Naive thymus-derived CD4-positive, alpha-beta T cell (primary cell): ENCODE data around the gene EXOSC1. TPM values are rescaled to one million over a fixed set of nuclear protein-coding genes. Genes with fewer than 3 reads are reported as not detected.
"Not testable (repeated sequence)": the region's sequence is repeated elsewhere in the genome, so short reads cannot be mapped to it uniquely, and the experiment has no call there.

Source experiments
- ATAC-seq: fragments of 150-1000 bp; cut with Tn5 transposase; 2 replicates; pipeline ENCODE4 v1.10.0; 2021; ENCODE audit warnings: mild to moderate bottlenecking, moderate library complexity
- CTCF ChIA-PET: fragments of 350-600 bp; sonication (Branson Sonifier 250); formaldehyde crosslinking; loops from one replicate; lab custom pipeline; 2021; ENCODE audit warnings: antibody characterized with exemption; lab: Charles Lee
- POLR2A ChIA-PET: fragments of 350-600 bp; sonication (Branson Sonifier 250); formaldehyde crosslinking; loops from one replicate; lab custom pipeline; 2021; ENCODE audit warnings: antibody characterized with exemption, inconsistent platforms; lab: Charles Lee
- DNase-seq, 9 donors: peaks; one replicate each; pipeline versions ENCODE4 v3.0.0 to v3.0.0-alpha.2; 2020 to 2022; ENCODE audit warnings: mixed read lengths in 1 of 9
- H3K27ac ChIP-seq: one replicate; pipeline ENCODE4 v1.7.0; 2013; ENCODE audit warnings: mild to moderate bottlenecking, low read depth, low read length, moderate library complexity
- H3K27me3 ChIP-seq, 2 donors: one replicate each; pipeline ENCODE4 v1.7.0; 2013; ENCODE audit warnings: low read length in 2 of 2, mild to moderate bottlenecking in 2 of 2, moderate library complexity in 2 of 2; ENCODE audit not compliant: control insufficient read depth in 2 of 2, insufficient read depth in 2 of 2
- H3K36me3 ChIP-seq, 3 experiments: 1 replicate in 2 of 3; 2 replicates in 1 of 3; pipeline ENCODE4 v1.7.0; 2013; ENCODE audit warnings: low read length in 3 of 3, mild to moderate bottlenecking in 3 of 3, moderate library complexity in 1 of 3; ENCODE audit not compliant: insufficient read depth in 3 of 3, control insufficient read depth in 2 of 3
- H3K4me1 ChIP-seq, 2 donors: one replicate each; pipeline ENCODE4 v1.7.0; 2013; ENCODE audit warnings: low read length in 2 of 2, mild to moderate bottlenecking in 2 of 2, moderate library complexity in 1 of 2; ENCODE audit not compliant: control insufficient read depth in 2 of 2, insufficient read depth in 2 of 2
- H3K4me3 ChIP-seq: 2 replicates; pipeline ENCODE4 v1.7.0; 2013; ENCODE audit warnings: mild to moderate bottlenecking, low read length
- H3K9me3 ChIP-seq, 3 experiments: 1 replicate in 2 of 3; 2 replicates in 1 of 3; pipeline ENCODE4 v1.7.0; 2013; ENCODE audit warnings: low read length in 3 of 3; ENCODE audit not compliant: control insufficient read depth in 2 of 3
- H3K27ac Mint-ChIP-seq, 9 donors: one replicate each; pipeline ENCODE4 v1.8.0; 2020 to 2022; ENCODE audit warnings: mixed read lengths in 9 of 9, mild to moderate bottlenecking in 8 of 9, moderate library complexity in 5 of 9, inconsistent platforms in 2 of 9
- H3K27me3 Mint-ChIP-seq, 5 donors: one replicate each; pipeline ENCODE4 v1.8.0; 2021 to 2022; ENCODE audit warnings: mixed read lengths in 5 of 5, mild to moderate bottlenecking in 1 of 5
- H3K36me3 Mint-ChIP-seq, 5 donors: one replicate each; pipeline ENCODE4 v1.8.0; 2020 to 2022; ENCODE audit warnings: mixed read lengths in 5 of 5, mild to moderate bottlenecking in 3 of 5, inconsistent platforms in 1 of 5
- H3K4me1 Mint-ChIP-seq, 7 donors: one replicate each; pipeline ENCODE4 v1.8.0; 2020 to 2022; ENCODE audit warnings: mixed read lengths in 7 of 7, mild to moderate bottlenecking in 3 of 7, inconsistent platforms in 1 of 7
- H3K4me3 Mint-ChIP-seq, 10 donors: one replicate each; pipeline ENCODE4 v1.8.0; 2020 to 2022; ENCODE audit warnings: mild to moderate bottlenecking in 10 of 10, mixed read lengths in 10 of 10, moderate library complexity in 6 of 10, inconsistent platforms in 2 of 10
- H3K9me3 Mint-ChIP-seq, 11 donors: one replicate each; pipeline ENCODE4 v1.8.0; 2020 to 2022; ENCODE audit warnings: mixed read lengths in 11 of 11, mild to moderate bottlenecking in 4 of 11, inconsistent platforms in 1 of 11, moderate library complexity in 1 of 11
- intact Hi-C, 2 donors: fragments of 100-400 bp; cut with micrococcal nuclease; formaldehyde crosslinking; loops; one replicate each; pipeline ENCODE4 v1.15.1; 2023
- polyA plus RNA-seq, 2 donors: library from polyadenylated mRNA; unstranded; fragments of 300-500 nt; fragmentation: Illumina TruSeq; gene quantifications; one replicate each; pipeline ENCODE4 v1.2.3, GENCODE V29; 2021
- total RNA-seq, 6 experiments: library from RNA in 5 of 6; stranded (reverse) in 5 of 6; gene quantifications; 1 replicate in 5 of 6; 2 replicates in 1 of 6; pipeline ENCODE4 v1.2.3 and lab custom pipeline; 2021 to 2026

The EXOSC1 gene
- total and polyA plus RNA-seq, 7 experiments from 2014 or later = 32.6 to 80.3 (median 58.3) TPM

DNA sequence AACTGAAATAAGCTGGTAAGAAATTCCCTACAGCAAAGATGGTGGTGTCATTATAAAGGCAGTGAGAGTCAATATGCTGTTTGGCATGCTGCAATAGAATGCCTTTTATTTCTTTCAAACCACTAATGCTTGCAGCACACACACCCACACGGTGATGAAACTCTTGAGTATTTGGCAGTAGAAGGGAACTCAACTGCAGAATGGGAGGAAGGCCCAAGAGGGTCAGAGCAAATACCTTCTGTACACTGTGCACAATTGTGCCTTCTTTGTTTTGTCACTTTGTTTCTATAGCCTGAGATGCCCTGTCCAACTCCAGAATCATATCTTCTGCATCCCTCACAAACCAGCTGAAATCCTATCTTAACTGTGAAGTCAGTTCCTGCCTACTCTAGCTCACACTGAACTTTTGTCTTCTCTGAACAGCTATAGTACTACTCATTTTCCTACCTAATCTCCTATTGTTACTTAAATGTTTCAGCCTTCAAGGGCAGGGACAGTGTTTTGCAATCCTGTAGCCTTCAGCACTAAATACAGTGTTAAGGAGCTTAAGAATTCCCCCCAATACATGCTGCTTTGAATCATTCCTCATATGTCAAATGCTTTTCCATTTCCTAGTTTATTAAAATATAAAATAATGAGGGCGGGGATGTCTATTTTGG, 30.3 kb upstream of the EXOSC1 start:
- Mint-ChIP-seq H3K4me3 (no peak overlapping the region), H3K4me1 (peaks cover 0 to 8% (median 0%) of the 10 kb centered on the region in 7 donors), H3K27me3 (no peaks in the 10 kb centered on the region), H3K36me3 (peaks cover 14 to 70% (median 40%) of the 10 kb centered on the region in 5 donors), H3K27ac (peak overlapping the region in 3 of 9 donors; percentile 18 to 39 (median 36)), H3K9me3 (peaks cover 0 to 5% (median 0%) of the 10 kb centered on the region in 11 donors)
- no peaks in the 10 kb centered on the region for H3K9me3 ChIP-seq
- H3K4me3 ChIP-seq = no peak overlapping the region
- H3K27me3 ChIP-seq = no peaks in the 10 kb centered on the region
- peaks cover 16 to 89% (median 38%) of the 10 kb centered on the region in 3 experiments for H3K36me3 ChIP-seq
- intact Hi-C loops = no loop called here
- DNase-seq = no peak
- H3K27ac ChIP-seq = no peak overlapping the region
- no peaks in the 10 kb centered on the region for H3K4me1 ChIP-seq
- POLR2A ChIA-PET = interaction anchor here (0.5 to 1.4 kb wide), 2 partner anchors 148 to 637 kb away, joined by 3 to 8 read pairs; no protein-coding TSS in a partner anchor
- CTCF ChIA-PET = interaction anchor here (1.3 kb wide), 1 partner anchor 77 kb away, joined by 4 read pairs; no protein-coding TSS in a partner anchor
- ATAC-seq = no peak

GRCh38 chr10:97474918-97475317, 29.1 kb upstream of the EXOSC1 start:
- DNase-seq (no peak), ATAC-seq (no peak)
- intact Hi-C loops = no loop called here
- Histone ChIP-seq H3K4me1 (no peaks in the 10 kb centered on the region), H3K36me3 (peaks cover 15 to 87% (median 40%) of the 10 kb centered on the region in 3 experiments), H3K9me3 (no peaks in the 10 kb centered on the region), H3K27me3 (no peaks in the 10 kb centered on the region), H3K27ac (no peak overlapping the region), H3K4me3 (no peak overlapping the region)
- peaks cover 0 to 8% (median 0%) of the 10 kb centered on the region in 7 donors for H3K4me1 Mint-ChIP-seq
- H3K36me3 Mint-ChIP-seq = peaks cover 11 to 61% (median 39%) of the 10 kb centered on the region in 5 donors
- POLR2A ChIA-PET = interaction anchor here (1.4 kb wide), 1 partner anchor 149 kb away, joined by 3 read pairs; no protein-coding TSS in a partner anchor
- H3K27me3 Mint-ChIP-seq = no peaks in the 10 kb centered on the region
- no peak overlapping the region for H3K4me3 Mint-ChIP-seq
- peaks cover 0 to 5% (median 0%) of the 10 kb centered on the region in 11 donors for H3K9me3 Mint-ChIP-seq
- H3K27ac Mint-ChIP-seq = peak overlapping the region in 2 of 9 donors; percentile 23 to 51
- CTCF ChIA-PET = interaction anchor here (2.0 kb wide), 1 partner anchor 11 kb away, joined by 6 read pairs; no protein-coding TSS in a partner anchor

- intact Hi-C loops = loop anchor here in 1 of 2 donors (2.0 kb wide), 1 partner anchor 20 kb away; no protein-coding TSS in a partner anchor
- Mint-ChIP-seq H3K36me3 (peaks cover 9 to 20% (median 12%) of the 10 kb centered on the region in 5 donors), H3K27ac (peak overlapping the region in 1 of 9 donors; percentile 17)
- DNase-seq, H3K9me3 ChIP-seq, H3K27me3 ChIP-seq, H3K4me1 Mint-ChIP-seq, CTCF ChIA-PET, H3K4me3 ChIP-seq, H3K27me3 Mint-ChIP-seq, H3K4me1 ChIP-seq, H3K27ac ChIP-seq, POLR2A ChIA-PET, H3K9me3 Mint-ChIP-seq, H3K4me3 Mint-ChIP-seq, ATAC-seq: not testable (repeated sequence)
- peaks cover 11 to 89% (median 51%) of the 10 kb centered on the region in 3 experiments for H3K36me3 ChIP-seq
Observed at GRCh38 chr10:97468781-97469180, 23.0 kb upstream of the EXOSC1 start.

DNA sequence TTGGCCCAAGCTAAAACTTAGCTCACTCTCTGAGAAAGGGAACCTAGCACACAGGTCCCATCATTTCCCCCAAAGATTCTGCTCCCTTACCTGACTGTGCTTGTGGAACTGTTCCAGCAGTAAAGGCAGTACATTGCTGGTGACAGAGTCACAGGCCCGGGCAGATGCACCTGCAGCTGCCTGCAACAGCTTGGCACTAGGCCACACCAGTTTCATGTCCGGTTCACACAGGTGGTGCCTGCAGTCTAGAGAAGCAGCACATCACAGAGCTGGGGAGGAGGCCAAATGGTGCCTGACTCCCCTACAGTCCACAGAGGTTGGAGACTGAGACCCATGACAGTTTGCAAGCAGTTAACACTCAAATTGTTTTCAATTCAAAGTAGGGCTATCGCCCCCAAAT, 22.4 kb upstream of the EXOSC1 start:
- DNase-seq (no peak), ATAC-seq (no peak)
- no peaks in the 10 kb centered on the region for H3K9me3 Mint-ChIP-seq
- H3K4me1 Mint-ChIP-seq = peaks cover 0 to 3% (median 0%) of the 10 kb centered on the region in 7 donors
- Histone ChIP-seq H3K27ac (no peak overlapping the region), H3K9me3 (no peaks in the 10 kb centered on the region), H3K27me3 (no peaks in the 10 kb centered on the region), H3K4me1 (no peaks in the 10 kb centered on the region), H3K4me3 (no peak overlapping the region), H3K36me3 (peaks cover 8 to 89% (median 45%) of the 10 kb centered on the region in 3 experiments)
- intact Hi-C loops = loop anchor here in 1 of 2 donors (2.0 kb wide), 1 partner anchor 21 kb away; no protein-coding TSS in a partner anchor
- CTCF ChIA-PET = interaction anchor here (1.6 to 7.3 kb wide), 2 partner anchors 11 to 86 kb away, joined by 4 to 64 read pairs; no protein-coding TSS in a partner anchor
- POLR2A ChIA-PET = no interaction called here
- peak overlapping the region in 3 of 9 donors; percentile 21 to 36 (median 28) for H3K27ac Mint-ChIP-seq
- H3K36me3 Mint-ChIP-seq = peaks cover 8 to 18% (median 14%) of the 10 kb centered on the region in 5 donors
- H3K27me3 Mint-ChIP-seq = no peaks in the 10 kb centered on the region
- no peak overlapping the region for H3K4me3 Mint-ChIP-seq

DNA sequence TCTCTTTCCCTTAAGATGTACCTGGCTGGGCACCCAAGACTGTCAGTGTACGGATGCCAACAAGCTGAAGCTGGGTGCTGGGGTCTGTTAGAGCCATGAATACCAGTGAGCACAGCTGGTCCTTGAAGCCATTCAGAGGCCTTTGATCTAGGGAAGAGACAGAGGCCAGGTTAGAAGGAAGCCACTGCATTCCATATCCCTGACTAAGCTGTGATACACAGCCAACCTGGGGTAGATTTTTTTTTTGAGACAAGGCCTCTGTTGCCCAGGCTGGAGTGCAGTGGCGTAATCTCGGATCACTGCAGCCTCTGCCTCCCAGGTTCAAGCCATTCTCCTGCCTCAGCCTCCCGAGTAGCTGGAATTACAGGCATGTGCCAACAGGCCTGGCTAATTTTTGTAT, 20.9 kb upstream of the EXOSC1 start:
- no peak overlapping the region for H3K27ac ChIP-seq
- H3K9me3 ChIP-seq = no peaks in the 10 kb centered on the region
- no peak for ATAC-seq
- no peaks in the 10 kb centered on the region for H3K9me3 Mint-ChIP-seq
- no peaks in the 10 kb centered on the region for H3K27me3 Mint-ChIP-seq
- H3K4me3 ChIP-seq = no peak overlapping the region
- no peaks in the 10 kb centered on the region for H3K4me1 ChIP-seq
- peaks cover 5 to 19% (median 15%) of the 10 kb centered on the region in 5 donors for H3K36me3 Mint-ChIP-seq
- POLR2A ChIA-PET = interaction anchor here (1.1 kb wide), 1 partner anchor 12 kb away, joined by 3 read pairs; no protein-coding TSS in a partner anchor
- H3K36me3 ChIP-seq = peaks cover 14 to 94% (median 44%) of the 10 kb centered on the region in 3 experiments
- CTCF ChIA-PET = interaction anchor here (0.6 to 7.3 kb wide), 4 partner anchors 10 to 87 kb away, joined by 3 to 64 read pairs (median 4); no protein-coding TSS in a partner anchor
- H3K4me1 Mint-ChIP-seq = peaks cover 0 to 3% (median 0%) of the 10 kb centered on the region in 7 donors
- intact Hi-C loops = no loop called here
- H3K27ac Mint-ChIP-seq = peak overlapping the region in 3 of 9 donors; percentile 5 to 77 (median 13)
- H3K27me3 ChIP-seq = no peaks in the 10 kb centered on the region
- no peak for DNase-seq
- no peak overlapping the region for H3K4me3 Mint-ChIP-seq

DNA sequence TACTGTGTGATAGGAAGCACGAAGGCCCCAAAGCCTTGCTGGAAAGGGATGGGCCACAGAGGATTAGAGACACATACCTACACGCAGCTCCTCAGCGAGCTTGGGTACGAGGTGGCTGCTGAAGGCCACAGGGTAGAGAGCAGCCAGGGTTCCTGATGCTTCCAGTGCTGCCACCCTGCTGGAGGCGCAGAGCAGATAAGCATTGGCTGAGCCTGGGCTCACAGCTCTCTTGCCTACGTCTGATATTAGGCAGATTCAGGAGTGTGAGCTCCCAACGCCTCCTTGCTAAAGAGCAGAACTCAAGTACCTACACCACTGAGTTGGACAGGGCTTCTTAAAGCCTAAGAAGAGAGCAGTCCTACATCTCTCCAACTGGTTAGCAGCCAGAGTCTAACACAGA, 20.2 kb upstream of the EXOSC1 start:
- CTCF ChIA-PET = interaction anchor here (0.6 to 7.3 kb wide), 4 partner anchors 29 to 88 kb away, joined by 3 to 64 read pairs (median 4); no protein-coding TSS in a partner anchor
- peaks cover 5 to 24% (median 15%) of the 10 kb centered on the region in 5 donors for H3K36me3 Mint-ChIP-seq

More for the DNA sequence above, 20.2 kb upstream of the EXOSC1 start:
- no peak for ATAC-seq
- Histone ChIP-seq H3K4me3 (no peak overlapping the region), H3K4me1 (no peaks in the 10 kb centered on the region), H3K27ac (peak overlapping the region; percentile 1), H3K9me3 (no peaks in the 10 kb centered on the region), H3K27me3 (no peaks in the 10 kb centered on the region), H3K36me3 (peaks cover 20 to 98% (median 44%) of the 10 kb centered on the region in 3 experiments)
- Mint-ChIP-seq H3K4me1 (peaks cover 0 to 3% (median 0%) of the 10 kb centered on the region in 7 donors), H3K9me3 (no peaks in the 10 kb centered on the region), H3K27me3 (no peaks in the 10 kb centered on the region), H3K27ac (peak overlapping the region in 3 of 9 donors; percentile 13 to 77 (median 17)), H3K4me3 (no peak overlapping the region)
- POLR2A ChIA-PET = interaction anchor here (0.6 to 1.1 kb wide), 2 partner anchors 12 to 52 kb away, joined by 3 read pairs; no protein-coding TSS in a partner anchor
- intact Hi-C loops = no loop called here
- DNase-seq = no peak
